ENCODE results near the gene COL4A2. TPM values are rescaled to one million over a fixed set of nuclear protein-coding genes. Genes with fewer than 3 reads are reported as not detected.

Gene COL4A2
- polyA plus RNA-seq, 1 experiment = 886 TPM

- Histone ChIP-seq H3K27me3 (ENCODE audit: control insufficient read depth, insufficient read depth, low read length) (no peaks in the 10 kb centered on the region), H3K36me3 (ENCODE audit: control insufficient read depth, insufficient read depth, low read length) (peaks cover 3% of the 10 kb centered on the region; the same call in 1 of the 2 replicates), H3K4me3 (ENCODE audit: low read depth, low read length) (no peak overlapping the region)
- no peak for DNase-seq (ENCODE audit: low read depth)
- TF ChIP-seq CTCF (IDR thresholded peaks at IDR 0.05; ENCODE audit: insufficient read depth, low read depth, low read length) = no peak
- ChIA-PET CTCF (interaction anchor here (0.7 to 1.3 kb wide), 5 partner anchors 24 to 38 kb away, joined by 3 to 4 read pairs (median 3); no protein-coding TSS in a partner anchor), POLR2A (no interaction called here)
Observed at GRCh38 chr13:110284779-110285484, 22.2 kb upstream of the COL4A2 start.

- Histone ChIP-seq H3K4me3 (ENCODE audit: low read depth, low read length) (no peak overlapping the region), H3K36me3 (ENCODE audit: control insufficient read depth, insufficient read depth, low read length) (peaks cover 4% of the 10 kb centered on the region), H3K27me3 (ENCODE audit: control insufficient read depth, insufficient read depth, low read length) (no peaks in the 10 kb centered on the region)
- POLR2A ChIA-PET = no interaction called here
- DNase-seq (ENCODE audit: low read depth) = no peak
- CTCF ChIA-PET = interaction anchor here (1.0 kb wide), 2 partner anchors 39 to 158 kb away, joined by 3 read pairs; no protein-coding TSS in a partner anchor
- TF ChIP-seq CTCF (IDR thresholded peaks at IDR 0.05; ENCODE audit: insufficient read depth, low read depth, low read length) = no peak
Observed at GRCh38 chr13:110285991-110286832, 20.9 kb upstream of the COL4A2 start.

- Histone ChIP-seq H3K27me3 (ENCODE audit: control insufficient read depth, insufficient read depth, low read length) (no peaks in the 10 kb centered on the region), H3K4me3 (ENCODE audit: low read depth, low read length) (no peak overlapping the region), H3K36me3 (ENCODE audit: control insufficient read depth, insufficient read depth, low read length) (peaks cover 4% of the 10 kb centered on the region)
- CTCF ChIA-PET = interaction anchor here (1.0 kb wide), 1 partner anchor 157 kb away, joined by 3 read pairs; no protein-coding TSS in a partner anchor
- DNase-seq (ENCODE audit: low read depth) = no peak
- POLR2A ChIA-PET = no interaction called here
- no peak for TF ChIP-seq CTCF (IDR thresholded peaks at IDR 0.05; ENCODE audit: insufficient read depth, low read depth, low read length)
Observed at GRCh38 chr13:110286833-110287819, 20.0 kb upstream of the COL4A2 start.

GRCh38 chr13:110289174-110289573 is 17.9 kb upstream of the COL4A2 start:
- CTCF ChIA-PET = no interaction called here
- H3K4me3 ChIP-seq (ENCODE audit: low read depth, low read length) = no peak overlapping the region
- TF ChIP-seq CTCF (IDR thresholded peaks at IDR 0.05; ENCODE audit: insufficient read depth, low read depth, low read length) = no peak
- no peak for DNase-seq (ENCODE audit: low read depth)
- H3K27me3 ChIP-seq (ENCODE audit: control insufficient read depth, insufficient read depth, low read length) = no peaks in the 10 kb centered on the region
- POLR2A ChIA-PET = no interaction called here
- peaks cover 4% of the 10 kb centered on the region for H3K36me3 ChIP-seq (ENCODE audit: control insufficient read depth, insufficient read depth, low read length)
